NCI-H1417 (cell line): ENCODE measurements around the gene CCNO.
A peak's percentile ranks its signal among the peaks of the same experiment; 100 is the strongest.

Source experiments
- DNase-seq, 3 experiments: peaks; one replicate each; lab custom pipeline; 2025; lab: John Stamatoyannopoulos, UW

CCNO gene

GRCh38 chr5:55222985-55223811 is 10.2 kb downstream of the CCNO start:
- no peak for DNase-seq

GRCh38 chr5:55222092-55222984 is 11.1 kb downstream of the CCNO start:
- no peak for DNase-seq

GRCh38 chr5:55220433-55221185 is 12.8 kb downstream of the CCNO start:
- no peak for DNase-seq

GRCh38 chr5:55219770-55220169 is 13.6 kb downstream of the CCNO start:
- no peak for DNase-seq

- DNase-seq, result peak; percentile 6 to 50 (median 26)
Measured at GRCh38 chr5:55218967-55219366, 14.4 kb downstream of the CCNO start.

- DNase-seq, result peak in 1 of 3 experiments; percentile 52
Measured at GRCh38 chr5:55211184-55211874, 22.1 kb downstream of the CCNO start.

GRCh38 chr5:55205001-55205400 is 28.4 kb downstream of the CCNO start:
- DNase-seq, result no peak

GRCh38 chr5:55191165-55191564 is 42.2 kb downstream of the CCNO start:
- DNase-seq, result no peak

- peak; percentile 44 to 78 (median 53) for DNase-seq
Measured at GRCh38 chr5:55188656-55189540, 44.5 kb downstream of the CCNO start.

- DNase-seq, result peak; percentile 1 to 69 (median 40)
Measured at GRCh38 chr5:55187370-55187769, 46.0 kb downstream of the CCNO start.
